Ascending aorta (tissue), 2 donors: ENCODE results near the gene GSAP. TPM values are rescaled to one million over a fixed set of nuclear protein-coding genes. Genes with fewer than 3 reads are reported as not detected.
"Not testable (repeated sequence)": the region's sequence is repeated elsewhere in the genome, so short reads cannot be mapped to it uniquely, and the experiment has no call there.

Source experiments
- DNase-seq, 2 donors: peaks; one replicate each; pipeline ENCODE4 v3.0.0-alpha.2; 2019; ENCODE audit warnings: low spot score in 2 of 2
- H3K27ac ChIP-seq, 2 donors: fragments of 200-600 bp; sonication (generic); one replicate each; pipeline ENCODE4 v1.5.1; 2016 to 2017; ENCODE audit warnings: mild to moderate bottlenecking in 1 of 2
- H3K27me3 ChIP-seq: fragments of 200-600 bp; sonication (generic); one replicate; pipeline ENCODE4 v1.5.1; 2017
- H3K36me3 ChIP-seq, 2 donors: fragments of 200-600 bp; sonication (generic); one replicate each; pipeline ENCODE4 v1.5.1; 2016
- H3K4me1 ChIP-seq, 2 donors: fragments of 200-600 bp; sonication (generic); one replicate each; pipeline ENCODE4 v1.5.1; 2016 to 2017; ENCODE audit warnings: mild to moderate bottlenecking in 1 of 2
- H3K4me3 ChIP-seq, 2 donors: fragments of 200-600 bp; sonication (generic); one replicate each; pipeline ENCODE4 v1.5.1; 2016 to 2017; ENCODE audit warnings: mild to moderate bottlenecking in 1 of 2
- H3K9me3 ChIP-seq, 2 donors: fragments of 200-600 bp; sonication (generic); one replicate each; pipeline ENCODE4 v1.5.1; 2016
- CTCF ChIP-seq, 3 experiments: fragments of 200-600 bp in 2 of 3; fragments of 450-650 bp in 1 of 3; sonication (generic) in 2 of 3; IDR thresholded peaks; one replicate each; pipeline ENCODE4 v1.5.1; 2016 to 2019; ENCODE audit warnings: antibody characterized with exemption in 3 of 3, mild to moderate bottlenecking in 1 of 3, moderate library complexity in 1 of 3
- intact Hi-C: fragments of 100-400 bp; cut with DNase I; formaldehyde crosslinking; loops from one replicate; pipeline ENCODE4 v1.15.1; 2023
- total RNA-seq: library from RNA; depleted of rRNA; stranded (reverse); fragments of >200 nt; gene quantifications from one replicate; pipeline ENCODE4 v1.1.0, GENCODE V29; 2016

The GSAP gene
- total RNA-seq, 1 donor from 2014 or later = 10.9 TPM

GRCh38 chr7:77338883-77339629, 77.1 kb downstream of the GSAP start:
- TF ChIP-seq CTCF (IDR thresholded peaks at IDR 0.05) = no peak
- intact Hi-C loops = no loop called here
- H3K27ac ChIP-seq = no peak overlapping the region
- peaks cover 0 to 8% of the 10 kb centered on the region in 2 donors for H3K4me1 ChIP-seq
- H3K36me3 ChIP-seq = no peaks in the 10 kb centered on the region
- no peaks in the 10 kb centered on the region for H3K27me3 ChIP-seq
- no peak for DNase-seq
- H3K4me3 ChIP-seq = no peak overlapping the region
- H3K9me3 ChIP-seq = no peaks in the 10 kb centered on the region

GRCh38 chr7:77338260-77338659, 77.9 kb downstream of the GSAP start:
- intact Hi-C loops = no loop called here
- Histone ChIP-seq H3K27me3 (no peaks in the 10 kb centered on the region), H3K4me3 (no peak overlapping the region), H3K36me3 (no peaks in the 10 kb centered on the region), H3K27ac (no peak overlapping the region), H3K9me3 (no peaks in the 10 kb centered on the region), H3K4me1 (peaks cover 0 to 8% of the 10 kb centered on the region in 2 donors)
- no peak for TF ChIP-seq CTCF (IDR thresholded peaks at IDR 0.05)
- DNase-seq = no peak

GRCh38 chr7:77337456-77337990, 78.6 kb downstream of the GSAP start:
- intact Hi-C loops = no loop called here
- H3K27ac ChIP-seq = no peak overlapping the region
- no peak for DNase-seq

GRCh38 chr7:77335581-77335980, 80.6 kb downstream of the GSAP start:
- no peak for DNase-seq
- intact Hi-C loops = no loop called here
- Histone ChIP-seq H3K4me3 (no peak overlapping the region), H3K9me3 (no peaks in the 10 kb centered on the region), H3K36me3 (no peaks in the 10 kb centered on the region), H3K27ac (peak overlapping the region in 1 of 2 donors; percentile 10), H3K27me3 (no peaks in the 10 kb centered on the region), H3K4me1 (peaks cover 5 to 19% of the 10 kb centered on the region in 2 donors)
- no peak for TF ChIP-seq CTCF (IDR thresholded peaks at IDR 0.05)

More at GRCh38 chr7:77337456-77337990, 78.6 kb downstream of the GSAP start:
- Histone ChIP-seq H3K27me3 (no peaks in the 10 kb centered on the region), H3K36me3 (no peaks in the 10 kb centered on the region), H3K9me3 (no peaks in the 10 kb centered on the region), H3K4me3 (no peak overlapping the region), H3K4me1 (peaks cover 0 to 8% of the 10 kb centered on the region in 2 donors)
- TF ChIP-seq CTCF (IDR thresholded peaks at IDR 0.05) = no peak

GRCh38 chr7:77334039-77334438, 82.1 kb downstream of the GSAP start:
- H3K4me3 ChIP-seq, H3K27ac ChIP-seq, H3K36me3 ChIP-seq, DNase-seq, H3K27me3 ChIP-seq, H3K9me3 ChIP-seq: not testable (repeated sequence)
- intact Hi-C loops = loop anchor here (5.0 kb wide), 1 partner anchor 137 kb away; the partner anchor contains the start of gene FGL2
- peaks cover 9 to 34% of the 10 kb centered on the region in 2 donors for H3K4me1 ChIP-seq
